Skeletal muscle cell (primary cell): ENCODE measurements around the gene METAP1.
"Not testable (repeated sequence)": the region's sequence is repeated elsewhere in the genome, so short reads cannot be mapped to it uniquely, and the experiment has no call there.

Experiments
- DNase-seq: peaks from one replicate; pipeline ENCODE4 v3.0.0-alpha.2; 2010; ENCODE audit warnings: low read depth
- H3K4me3 ChIP-seq: 2 replicates; pipeline ENCODE4 v1.5.1; 2011; ENCODE audit warnings: low read depth, mild to moderate bottlenecking, control low read depth, low read length, moderate library complexity

Gene METAP1

GRCh38 chr4:98996056-98996764 lies 689 bp downstream of the METAP1 start:
- DNase-seq: no peak
- H3K4me3 ChIP-seq: peak overlapping the region; percentile 92

GRCh38 chr4:98996765-98997068 lies 1.2 kb downstream of the METAP1 start:
- DNase-seq: no peak
- H3K4me3 ChIP-seq: peak overlapping the region; percentile 92

- DNase-seq: no peak
- H3K4me3 ChIP-seq: no peak overlapping the region
Observed at GRCh38 chr4:98997166-98997565, 1.6 kb downstream of the METAP1 start.

GRCh38 chr4:98998551-98998950 lies 3.0 kb downstream of the METAP1 start:
- no peak overlapping the region for H3K4me3 ChIP-seq
- no peak for DNase-seq

GRCh38 chr4:99002279-99002678 lies 6.8 kb downstream of the METAP1 start:
- no peak overlapping the region for H3K4me3 ChIP-seq
- no peak for DNase-seq

GRCh38 chr4:99008051-99008450 lies 12.5 kb downstream of the METAP1 start:
- no peak for DNase-seq
- no peak overlapping the region for H3K4me3 ChIP-seq

GRCh38 chr4:99011910-99012309 lies 16.4 kb downstream of the METAP1 start:
- DNase-seq: no peak
- no peak overlapping the region for H3K4me3 ChIP-seq

- no peak for DNase-seq
- no peak overlapping the region for H3K4me3 ChIP-seq
Observed at GRCh38 chr4:99013402-99013843, 17.9 kb downstream of the METAP1 start.

- no peak for DNase-seq
- no peak overlapping the region for H3K4me3 ChIP-seq
Observed at GRCh38 chr4:99013884-99014523, 18.5 kb downstream of the METAP1 start.

- DNase-seq: no peak
- H3K4me3 ChIP-seq: no peak overlapping the region
Observed at GRCh38 chr4:99021386-99021785, 25.9 kb downstream of the METAP1 start.

GRCh38 chr4:99022566-99022965 lies 27.0 kb downstream of the METAP1 start:
- no peak overlapping the region for H3K4me3 ChIP-seq
- no peak for DNase-seq

GRCh38 chr4:99023800-99024251 lies 28.3 kb downstream of the METAP1 start:
- DNase-seq, H3K4me3 ChIP-seq: not testable (repeated sequence)

- DNase-seq: no peak
- H3K4me3 ChIP-seq: no peak overlapping the region
Observed at GRCh38 chr4:99024481-99025275, 29.2 kb downstream of the METAP1 start.

- DNase-seq: no peak
- no peak overlapping the region for H3K4me3 ChIP-seq
Observed at GRCh38 chr4:99025506-99025905, 30.0 kb downstream of the METAP1 start.

GRCh38 chr4:99027304-99027703 lies 31.8 kb downstream of the METAP1 start:
- H3K4me3 ChIP-seq: no peak overlapping the region
- no peak for DNase-seq

- DNase-seq: no peak
- H3K4me3 ChIP-seq: no peak overlapping the region
Observed at GRCh38 chr4:99028187-99028586, 32.7 kb downstream of the METAP1 start.

GRCh38 chr4:99029018-99029735 lies 33.7 kb downstream of the METAP1 start:
- no peak for DNase-seq
- H3K4me3 ChIP-seq: no peak overlapping the region

- DNase-seq: no peak
- H3K4me3 ChIP-seq: no peak overlapping the region
Observed at GRCh38 chr4:99029852-99030251, 34.3 kb downstream of the METAP1 start.

- no peak for DNase-seq
- H3K4me3 ChIP-seq: no peak overlapping the region
Observed at GRCh38 chr4:99033956-99034355, 38.4 kb downstream of the METAP1 start.

GRCh38 chr4:99038213-99038612 lies 42.7 kb downstream of the METAP1 start:
- no peak overlapping the region for H3K4me3 ChIP-seq
- no peak for DNase-seq
